H9 (cell line): ENCODE data around the gene VASN. TPM values are rescaled to one million over a fixed set of nuclear protein-coding genes. Genes with fewer than 3 reads are reported as not detected.

Experiments used
- DNase-seq: peaks from one replicate; pipeline ENCODE4 v3.0.0-alpha.2; 2017
- H2AFZ ChIP-seq: one replicate; pipeline ENCODE4 v1.6.1; 2013; ENCODE audit warnings: mild to moderate bottlenecking, low read length, control low read depth, moderate library complexity
- H2AK5ac ChIP-seq: 2 replicates; pipeline ENCODE4 v1.6.1; 2013; ENCODE audit warnings: low read length, control low read depth, mixed read lengths; ENCODE audit not compliant: insufficient read length
- H2BK120ac ChIP-seq: one replicate; pipeline ENCODE4 v1.6.1; 2013; ENCODE audit warnings: low read depth, mild to moderate bottlenecking, low read length, control low read depth, inconsistent platforms; ENCODE audit not compliant: poor library complexity, severe bottlenecking
- H2BK12ac ChIP-seq: 2 replicates; pipeline ENCODE4 v1.6.1; 2013; ENCODE audit warnings: low read length, control low read depth, mixed read lengths, low read depth; ENCODE audit not compliant: insufficient read length
- H2BK15ac ChIP-seq: 2 replicates; pipeline ENCODE4 v1.6.1; 2013; ENCODE audit warnings: low read depth, low read length, control low read depth
- H2BK20ac ChIP-seq: one replicate; pipeline ENCODE4 v1.6.1; 2013; ENCODE audit warnings: low read depth, mild to moderate bottlenecking, low read length, control low read depth, inconsistent platforms; ENCODE audit not compliant: poor library complexity, severe bottlenecking
- H2BK5ac ChIP-seq: 2 replicates; pipeline ENCODE4 v1.6.1; 2013; ENCODE audit warnings: low read length, control low read depth, mixed read lengths; ENCODE audit not compliant: insufficient read length
- H3K14ac ChIP-seq: 2 replicates; pipeline ENCODE4 v1.6.1; 2013; ENCODE audit warnings: low read length, control low read depth; ENCODE audit not compliant: insufficient read depth
- H3K18ac ChIP-seq: 2 replicates; pipeline ENCODE4 v1.6.1; 2013; ENCODE audit warnings: low read depth, mild to moderate bottlenecking, mixed read lengths, low read length, control low read depth; ENCODE audit not compliant: insufficient read length
- H3K23ac ChIP-seq: 2 replicates; pipeline ENCODE4 v1.6.1; 2013; ENCODE audit warnings: low read length, control low read depth, mixed read lengths, low read depth; ENCODE audit not compliant: insufficient read length
- H3K23me2 ChIP-seq: 2 replicates; pipeline ENCODE4 v1.6.1; 2013; ENCODE audit warnings: low read depth, mild to moderate bottlenecking, mixed read lengths, low read length, control low read depth; ENCODE audit not compliant: insufficient read length, poor library complexity, severe bottlenecking
- H3K27ac ChIP-seq: 2 replicates; pipeline ENCODE4 v1.5.1; 2013; ENCODE audit warnings: low read length, control low read depth, mixed read lengths, low read depth; ENCODE audit not compliant: insufficient read length
- H3K27me3 ChIP-seq: 2 replicates; pipeline ENCODE4 v1.6.1; 2013; ENCODE audit warnings: low read length, control low read depth, inconsistent platforms; ENCODE audit not compliant: insufficient read depth
- H3K4ac ChIP-seq: 2 replicates; pipeline ENCODE4 v1.6.1; 2013; ENCODE audit warnings: low read depth, mild to moderate bottlenecking, control low read depth, inconsistent platforms, low read length, moderate library complexity
- H3K4me1 ChIP-seq: 2 replicates; pipeline ENCODE4 v1.6.1; 2013; ENCODE audit warnings: low read length, control low read depth, inconsistent platforms; ENCODE audit not compliant: insufficient read depth
- H3K4me2 ChIP-seq: 2 replicates; pipeline ENCODE4 v1.6.1; 2013; ENCODE audit warnings: low read length, control low read depth, mixed read lengths; ENCODE audit not compliant: insufficient read length, insufficient read depth
- H3K56ac ChIP-seq: 2 replicates; pipeline ENCODE4 v1.6.1; 2013; ENCODE audit warnings: low read depth, mild to moderate bottlenecking, mixed read lengths, low read length, control low read depth; ENCODE audit not compliant: insufficient read length
- H3K79me1 ChIP-seq: 2 replicates; pipeline ENCODE4 v1.6.1; 2013; ENCODE audit warnings: low read depth, mild to moderate bottlenecking, moderate library complexity, low read length, control low read depth, inconsistent platforms; ENCODE audit not compliant: insufficient read depth, poor library complexity, severe bottlenecking
- H3K79me2 ChIP-seq: 2 replicates; pipeline ENCODE4 v1.6.1; 2013; ENCODE audit warnings: low read length, control low read depth, inconsistent platforms; ENCODE audit not compliant: insufficient read depth
- H3K9ac ChIP-seq: 2 replicates; pipeline ENCODE4 v1.6.1; 2013; ENCODE audit warnings: low read length, control low read depth, mixed read lengths; ENCODE audit not compliant: insufficient read length; ENCODE audit errors: extremely low read depth
- H3K9me3 ChIP-seq: one replicate; pipeline ENCODE4 v1.6.1; 2013; ENCODE audit warnings: low read depth, low read length, inconsistent platforms; ENCODE audit not compliant: control insufficient read depth
- H3T11ph ChIP-seq: one replicate; pipeline ENCODE4 v1.6.1; 2013; ENCODE audit warnings: mild to moderate bottlenecking, low read length, control low read depth, inconsistent platforms
- H4K20me1 ChIP-seq: one replicate; pipeline ENCODE4 v1.6.1; 2013; ENCODE audit not compliant: control insufficient read depth, insufficient read length, insufficient read depth
- H4K5ac ChIP-seq: 2 replicates; pipeline ENCODE4 v1.6.1; 2013; ENCODE audit warnings: low read depth, mild to moderate bottlenecking, mixed read lengths, low read length, control low read depth; ENCODE audit not compliant: insufficient read length
- H4K8ac ChIP-seq: replicated peaks from 2 replicates; pipeline ENCODE4 v1.6.1; 2013; ENCODE audit warnings: low read length, control low read depth, mixed read lengths, low read depth; ENCODE audit not compliant: insufficient read length
- H4K91ac ChIP-seq: 2 replicates; pipeline ENCODE4 v1.6.1; 2013; ENCODE audit warnings: low read depth, mild to moderate bottlenecking, moderate library complexity, mixed read lengths, low read length, control low read depth; ENCODE audit not compliant: insufficient read length
- H3K27ac Mint-ChIP-seq, 3 experiments: 2 replicates in 2 of 3; 3 replicates in 1 of 3; pipeline ENCODE4 v1.8.0; 2020 to 2021; ENCODE audit warnings: mixed read lengths in 3 of 3, mild to moderate bottlenecking in 1 of 3, moderate library complexity in 1 of 3
- H3K27me3 Mint-ChIP-seq: 2 replicates; pipeline ENCODE4 v1.8.0; 2021; ENCODE audit warnings: low read depth, mild to moderate bottlenecking, moderate library complexity, mixed read lengths
- H3K36me3 Mint-ChIP-seq, 3 experiments: 2 replicates in 2 of 3; 3 replicates in 1 of 3; pipeline ENCODE4 v1.8.0; 2020 to 2021; ENCODE audit warnings: low read depth in 3 of 3, mixed read lengths in 3 of 3; ENCODE audit not compliant: insufficient read depth in 1 of 3
- H3K4me1 Mint-ChIP-seq, 2 experiments: 2 replicates each; pipeline ENCODE4 v1.8.0; 2020; ENCODE audit warnings: mixed read lengths in 2 of 2
- H3K4me3 Mint-ChIP-seq, 2 experiments: 2 replicates in 1 of 2; 3 replicates in 1 of 2; pipeline ENCODE4 v1.8.0; 2020 to 2021; ENCODE audit warnings: mild to moderate bottlenecking in 2 of 2, mixed read lengths in 2 of 2, moderate library complexity in 1 of 2
- H3K9me3 Mint-ChIP-seq, 2 experiments: 2 replicates in 1 of 2; 3 replicates in 1 of 2; pipeline ENCODE4 v1.8.0; 2020; ENCODE audit warnings: mild to moderate bottlenecking in 2 of 2, mixed read lengths in 2 of 2, moderate library complexity in 1 of 2
- CTCF ChIP-seq: fragments of 200-600 bp; sonication (generic); conservative IDR thresholded peaks from 3 replicates; pipeline ENCODE4 v1.8.0; 2021; ENCODE audit warnings: antibody characterized with exemption, mild to moderate bottlenecking
- WGBS: extraction: QIAGEN DNeasy Blood & Tissue Kit; methylation state at CpG from one replicate; pipeline ENCODE4 v1.1.7; 2013; ENCODE audit warnings: missing lambda C conversion rate, low lambda C conversion rate, mixed read lengths; ENCODE audit not compliant: insufficient read length; ENCODE audit errors: extremely low coverage; 5-methylcytosine and 5-hydroxymethylcytosine counted together
- total RNA-seq: library from RNA; stranded (reverse); gene quantifications from 2 replicates; pipeline ENCODE4 v1.2.1, GENCODE V29; 2021

The VASN gene
- total RNA-seq, 1 experiment from 2014 or later: 11.0 TPM

- H3K4me2 ChIP-seq: no peak overlapping the region
- peak; percentile 41 for DNase-seq
- Mint-ChIP-seq H3K4me3 (no peak overlapping the region), H3K27ac (peak overlapping the region in 1 of 3 experiments; percentile 83; a peak in 1 of 7 replicates), H3K27me3 (no peaks in the 10 kb centered on the region), H3K9me3 (no peaks in the 10 kb centered on the region; a peak in 2 of 5 replicates), H3K36me3 (peaks cover 0 to 9% (median 4%) of the 10 kb centered on the region in 3 experiments; a peak in 4 of 7 replicates), H3K4me1 (peaks cover 5 to 7% of the 10 kb centered on the region in 2 experiments)
- H3K23me2 ChIP-seq: no peaks in the 10 kb centered on the region
- H2BK15ac ChIP-seq: no peak overlapping the region
- no peak overlapping the region for H4K5ac ChIP-seq
- 0 out of 3 replicates have a peak, but pooled peaks have one; percentile 32 for TF ChIP-seq CTCF
- H3K4ac ChIP-seq: no peak overlapping the region
- no peaks in the 10 kb centered on the region for H3K79me1 ChIP-seq
- no peak overlapping the region for H2BK5ac ChIP-seq
- no peak overlapping the region for H2BK20ac ChIP-seq
- H3T11ph ChIP-seq: no peak overlapping the region
- no peak overlapping the region for H3K18ac ChIP-seq
- H3K23ac ChIP-seq: no peak overlapping the region
- H3K27me3 ChIP-seq: no peaks in the 10 kb centered on the region
- no peak overlapping the region for H4K8ac ChIP-seq
- no peaks in the 10 kb centered on the region for H3K79me2 ChIP-seq
- no peak overlapping the region for H2BK120ac ChIP-seq
- no peak overlapping the region for H2AFZ ChIP-seq
- no peak overlapping the region for H2BK12ac ChIP-seq
- no peak overlapping the region for H2AK5ac ChIP-seq
- H3K56ac ChIP-seq: no peak overlapping the region
- no peak overlapping the region for H3K9ac ChIP-seq
- H4K20me1 ChIP-seq: no peaks in the 10 kb centered on the region
- no peak overlapping the region for H4K91ac ChIP-seq
- no peaks in the 10 kb centered on the region for H3K4me1 ChIP-seq
- no CpG with 5 or more reads among the region's 19 CpGs for WGBS
- no peak overlapping the region; the same call in 1 of the 2 replicates for H3K14ac ChIP-seq
- no peaks in the 10 kb centered on the region for H3K9me3 ChIP-seq
- H3K27ac ChIP-seq: no peak overlapping the region
Measured at GRCh38 chr16:4409081-4409932, 37.7 kb downstream of the VASN start.
